Neural cell (in vitro differentiated cells): Measurements from ENCODE around the gene SOCS2.

Source experiments
- CTCF ChIP-seq: fragments of 450-650 bp; IDR thresholded peaks from 2 replicates; pipeline ENCODE4 v1.5.1; 2014; ENCODE audit warnings: antibody characterized with exemption, mild to moderate bottlenecking, moderate library complexity; ENCODE audit not compliant: poor library complexity, severe bottlenecking
- EP300 ChIP-seq: fragments of 450-650 bp; conservative IDR thresholded peaks from 2 replicates; pipeline ENCODE4 v1.6.1; 2014; ENCODE audit warnings: antibody characterized with exemption, mild to moderate bottlenecking, moderate library complexity; ENCODE audit not compliant: poor library complexity, severe bottlenecking
- POLR2AphosphoS5 ChIP-seq: IDR thresholded peaks from 2 replicates; pipeline ENCODE4 v1.6.1; 2012
- RAD21 ChIP-seq: fragments of 450-650 bp; conservative IDR thresholded peaks from 2 replicates; pipeline ENCODE4 v1.6.1; 2014; ENCODE audit warnings: antibody characterized with exemption, mild to moderate bottlenecking, moderate library complexity
- REST ChIP-seq: IDR thresholded peaks from 2 replicates; pipeline ENCODE4 v1.6.1; 2012; ENCODE audit warnings: borderline replicate concordance
- TAF1 ChIP-seq: IDR thresholded peaks from 2 replicates; pipeline ENCODE4 v1.6.1; 2012; ENCODE audit warnings: low read depth

GRCh38 chr12:93624595-93625294, 52.3 kb downstream of the SOCS2 start:
- TF ChIP-seq EP300 = no peak
- TF ChIP-seq POLR2AphosphoS5 = no peak
- no peak for TF ChIP-seq TAF1
- no peak for TF ChIP-seq CTCF
- no peak for TF ChIP-seq RAD21
- no peak for TF ChIP-seq REST
